MCF 10A (cell line): ENCODE results near the gene MINAR1. TPM values are rescaled to one million over a fixed set of nuclear protein-coding genes. Genes with fewer than 3 reads are reported as not detected.

Experiments used
- BruUV-seq: library from RNA; stranded (reverse); fragments of 400-500 nt; replicated peaks from 2 replicates; lab custom pipeline; 2021; lab: Mats Ljungman, UMichigan
- CTCF ChIA-PET: fragments of 300-600 bp; sonication (Branson Sonifier 250); formaldehyde crosslinking; extraction: SDS; loops from one replicate; lab custom pipeline; 2021; ENCODE audit warnings: antibody characterized with exemption, inconsistent platforms; lab: Yijun Ruan, JAX
- POLR2A ChIA-PET: fragments of 300-600, 350-650 bp; sonication (Branson Sonifier 250); formaldehyde crosslinking; extraction: SDS; loops from one replicate; lab custom pipeline; 2020; ENCODE audit warnings: antibody characterized with exemption, inconsistent platforms; lab: Yijun Ruan, JAX
- DNase-seq: peaks from one replicate; pipeline ENCODE4 v3.0.0-alpha.2; 2018; ENCODE audit not compliant: unreplicated experiment
- H3K27ac Mint-ChIP-seq: one replicate; pipeline ENCODE4 v1.8.0; 2022; ENCODE audit warnings: mild to moderate bottlenecking, low read depth, mixed read lengths; ENCODE audit not compliant: unreplicated experiment
- H3K27me3 Mint-ChIP-seq: one replicate; pipeline ENCODE4 v1.8.0; 2022; ENCODE audit warnings: mixed read lengths; ENCODE audit not compliant: insufficient read depth, unreplicated experiment
- H3K36me3 Mint-ChIP-seq: one replicate; pipeline ENCODE4 v1.8.0; 2022; ENCODE audit warnings: mild to moderate bottlenecking, moderate library complexity, mixed read lengths; ENCODE audit not compliant: insufficient read depth, unreplicated experiment
- H3K4me1 Mint-ChIP-seq: one replicate; pipeline ENCODE4 v1.8.0; 2022; ENCODE audit warnings: mixed read lengths; ENCODE audit not compliant: insufficient read depth, unreplicated experiment
- H3K4me3 Mint-ChIP-seq: one replicate; pipeline ENCODE4 v1.8.0; 2022; ENCODE audit warnings: mild to moderate bottlenecking, moderate library complexity, mixed read lengths; ENCODE audit not compliant: unreplicated experiment
- H3K9me3 Mint-ChIP-seq: one replicate; pipeline ENCODE4 v1.8.0; 2022; ENCODE audit warnings: mixed read lengths; ENCODE audit not compliant: unreplicated experiment
- CTCF ChIP-seq: fragments of 200-600 bp; IDR thresholded peaks from one replicate; pipeline ENCODE4 v1.8.0; 2022; ENCODE audit warnings: antibody characterized with exemption, mild to moderate bottlenecking; ENCODE audit not compliant: unreplicated experiment
- intact Hi-C: fragments of 100-400 bp; cut with micrococcal nuclease; formaldehyde crosslinking; loops from 2 replicates; pipeline ENCODE4 v1.14.1; 2022
- total RNA-seq: library from RNA; stranded (reverse); gene quantifications from 2 replicates; pipeline ENCODE4 v1.2.3, GENCODE V29; 2022

Gene MINAR1
- total RNA-seq, 1 experiment from 2014 or later = 0.47 TPM

DNA sequence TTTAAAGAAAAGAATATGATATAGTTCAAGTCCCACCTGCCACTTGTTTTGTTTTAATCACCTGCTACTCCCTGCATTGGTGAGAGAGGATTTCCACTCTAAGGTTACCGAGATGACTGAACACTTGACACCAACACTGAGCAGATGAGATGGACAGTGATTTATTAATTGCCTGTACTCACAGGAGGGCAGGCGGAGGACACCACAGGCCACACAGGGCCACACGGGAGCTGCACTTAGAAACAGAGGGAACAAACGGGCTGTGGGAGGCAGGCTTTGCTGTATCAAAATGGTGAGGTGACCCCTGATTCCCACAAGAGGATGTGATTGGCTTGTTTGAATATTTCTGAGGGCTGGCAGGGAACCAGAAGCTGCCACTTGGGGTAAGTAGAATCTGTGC lies 10.8 kb downstream of the MINAR1 start:
- no peaks in the 10 kb centered on the region for H3K36me3 Mint-ChIP-seq
- no peak for DNase-seq

GRCh38 chr15:79447060-79447459 lies 14.9 kb downstream of the MINAR1 start:
- intact Hi-C loops = no loop called here
- DNase-seq = no peak
- BruUV-seq = no TSS peak
- Mint-ChIP-seq H3K9me3 (peaks cover 14% of the 10 kb centered on the region), H3K4me3 (no peak overlapping the region), H3K27ac (no peak overlapping the region), H3K4me1 (no peaks in the 10 kb centered on the region), H3K36me3 (no peaks in the 10 kb centered on the region), H3K27me3 (no peaks in the 10 kb centered on the region)
- POLR2A ChIA-PET = no interaction called here
- CTCF ChIA-PET = interaction anchor here (0.6 kb wide), 1 partner anchor 1246 kb away, joined by 3 read pairs; no protein-coding TSS in a partner anchor
- no peak for TF ChIP-seq CTCF

More for the DNA sequence above, 10.8 kb downstream of the MINAR1 start:
- Mint-ChIP-seq H3K4me1 (no peaks in the 10 kb centered on the region), H3K27ac (no peak overlapping the region), H3K4me3 (no peak overlapping the region), H3K27me3 (no peaks in the 10 kb centered on the region), H3K9me3 (peaks cover 14% of the 10 kb centered on the region)
- no peak for TF ChIP-seq CTCF
- intact Hi-C loops = no loop called here
- ChIA-PET CTCF (interaction anchor here (0.6 to 1.3 kb wide), 3 partner anchors 9 to 429 kb away, joined by 3 to 5 read pairs (median 3); no protein-coding TSS in a partner anchor), POLR2A (no interaction called here)
- BruUV-seq = no TSS peak

GRCh38 chr15:79450648-79451047 lies 18.5 kb downstream of the MINAR1 start:
- no peak overlapping the region for H3K4me3 Mint-ChIP-seq
- no peaks in the 10 kb centered on the region for H3K27me3 Mint-ChIP-seq
- intact Hi-C loops = loop anchor here (1.0 kb wide), 1 partner anchor 146 kb away; no protein-coding TSS in a partner anchor
- H3K36me3 Mint-ChIP-seq = no peaks in the 10 kb centered on the region
- CTCF ChIA-PET = interaction anchor here (0.9 to 1.6 kb wide), 5 partner anchors 10 to 405 kb away, joined by 3 to 6 read pairs (median 5); no protein-coding TSS in a partner anchor
- DNase-seq = peak; percentile 4
- TF ChIP-seq CTCF = no peak
- no TSS peak for BruUV-seq
- POLR2A ChIA-PET = interaction anchor here (0.6 kb wide), 1 partner anchor 12 kb away, joined by 3 read pairs; no protein-coding TSS in a partner anchor
- H3K4me1 Mint-ChIP-seq = no peaks in the 10 kb centered on the region
- no peak overlapping the region for H3K27ac Mint-ChIP-seq
- peaks cover 14% of the 10 kb centered on the region for H3K9me3 Mint-ChIP-seq

DNA sequence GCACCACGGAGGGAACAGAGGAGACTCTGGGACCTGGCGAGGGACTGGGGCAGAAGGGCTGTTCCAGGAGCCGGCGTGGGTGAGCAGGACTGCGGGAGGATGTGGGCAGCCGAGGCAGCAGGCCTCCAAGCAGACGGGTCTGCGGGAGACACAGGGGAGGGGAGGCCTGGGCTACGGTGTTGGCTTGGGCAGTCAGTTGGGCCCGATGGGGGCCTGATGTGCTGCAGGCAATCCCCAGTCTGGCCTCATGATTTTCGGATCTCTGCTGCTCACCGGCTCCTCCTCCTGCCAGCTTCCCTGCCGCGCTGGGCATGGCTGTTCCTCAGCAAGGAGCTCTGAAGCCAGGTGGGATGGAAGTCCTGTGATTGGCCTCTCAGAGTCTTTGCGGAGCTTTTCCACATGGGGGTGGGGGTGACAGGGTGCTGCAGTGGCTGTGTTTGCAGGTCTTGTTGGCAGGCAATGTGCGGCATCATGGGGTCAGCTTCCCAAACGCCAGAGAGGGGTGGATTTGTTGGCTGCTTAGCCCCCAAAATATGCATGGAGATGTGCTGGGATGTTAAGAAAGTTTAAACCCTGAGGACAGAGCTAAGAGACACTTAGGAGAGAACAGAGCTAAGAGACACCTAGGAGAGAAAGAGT lies 19.3 kb downstream of the MINAR1 start:
- ChIA-PET CTCF (interaction anchor here (0.6 to 1.6 kb wide), 6 partner anchors 8 to 404 kb away, joined by 3 to 5 read pairs (median 3); no protein-coding TSS in a partner anchor), POLR2A (interaction anchor here (0.6 kb wide), 1 partner anchor 11 kb away, joined by 3 read pairs; no protein-coding TSS in a partner anchor)
- peaks cover 6% of the 10 kb centered on the region for H3K9me3 Mint-ChIP-seq
- no peak for TF ChIP-seq CTCF
- no peak overlapping the region for H3K4me3 Mint-ChIP-seq
- no TSS peak for BruUV-seq
- no peaks in the 10 kb centered on the region for H3K36me3 Mint-ChIP-seq
- no peak overlapping the region for H3K27ac Mint-ChIP-seq
- DNase-seq = no peak
- H3K4me1 Mint-ChIP-seq = no peaks in the 10 kb centered on the region
- intact Hi-C loops = no loop called here
- H3K27me3 Mint-ChIP-seq = no peaks in the 10 kb centered on the region
